A673 (cell line): ENCODE results near the gene GGA1. TPM values are rescaled to one million over a fixed set of nuclear protein-coding genes. Genes with fewer than 3 reads are reported as not detected.

ENCODE experiments used
- BruUV-seq: library from RNA; stranded (reverse); fragments of 400-500 nt; replicated peaks from 2 replicates; lab custom pipeline; 2021; lab: Mats Ljungman, UMichigan
- CTCF ChIA-PET: fragments of 300-600 bp; sonication (Branson Sonifier 250); formaldehyde crosslinking; loops from one replicate; lab custom pipeline; 2022; ENCODE audit warnings: antibody characterized with exemption; lab: Charles Lee
- POLR2A ChIA-PET: fragments of 300-600 bp; sonication (Branson Sonifier 250); formaldehyde crosslinking; loops from one replicate; lab custom pipeline; 2022; ENCODE audit warnings: antibody characterized with exemption; ENCODE audit not compliant: low non-redundant PET; lab: Charles Lee
- DNase-seq: peaks from one replicate; pipeline ENCODE4 v3.0.0-alpha.2; 2015; ENCODE audit warnings: low spot score
- H3K27ac ChIP-seq: fragments of 200-600 bp; sonication (generic); 2 replicates; pipeline ENCODE4 v1.5.1; 2016; ENCODE audit warnings: mixed run types, low read depth, mild to moderate bottlenecking, mixed read lengths, antibody characterized with exemption, low read length; ENCODE audit not compliant: poor library complexity, severe bottlenecking
- H3K27me3 ChIP-seq: fragments of 200-600 bp; sonication (generic); replicated peaks from 2 replicates; pipeline ENCODE4 v1.6.1; 2017; ENCODE audit warnings: mixed run types, low read depth, mild to moderate bottlenecking, mixed read lengths, antibody characterized with exemption, low read length; ENCODE audit not compliant: insufficient read depth, poor library complexity
- H3K36me3 ChIP-seq: fragments of 200-600 bp; sonication (generic); 2 replicates; pipeline ENCODE4 v1.6.1; 2016; ENCODE audit warnings: mixed run types, mild to moderate bottlenecking, mixed read lengths, antibody characterized with exemption, low read length; ENCODE audit not compliant: insufficient read depth, poor library complexity, severe bottlenecking
- H3K4me1 ChIP-seq: fragments of 200-600 bp; sonication (generic); 2 replicates; pipeline ENCODE4 v1.6.1; 2017; ENCODE audit warnings: mixed run types, mild to moderate bottlenecking, mixed read lengths, antibody characterized with exemption, low read length; ENCODE audit not compliant: insufficient read depth, poor library complexity, severe bottlenecking
- H3K4me3 ChIP-seq: fragments of 200-600 bp; sonication (generic); 2 replicates; pipeline ENCODE4 v1.5.1; 2016; ENCODE audit warnings: low read depth, mixed run types, mild to moderate bottlenecking, mixed read lengths, low read length; ENCODE audit not compliant: poor library complexity, severe bottlenecking
- H3K9me3 ChIP-seq: fragments of 200-600 bp; sonication (generic); 2 replicates; pipeline ENCODE4 v1.6.1; 2016; ENCODE audit warnings: mixed run types, low read depth, mild to moderate bottlenecking, mixed read lengths, antibody characterized with exemption, low read length; ENCODE audit not compliant: poor library complexity, severe bottlenecking
- CTCF ChIP-seq: fragments of 300-800, 200-600 bp; sonication (generic); conservative IDR thresholded peaks from 2 replicates; pipeline ENCODE4 v1.5.1; 2017; ENCODE audit warnings: low read depth, mild to moderate bottlenecking, antibody characterized with exemption, low read length, moderate library complexity, mixed read lengths
- EZH2 ChIP-seq: fragments of 200-600 bp; sonication (generic); IDR thresholded peaks from 2 replicates; pipeline ENCODE4 v1.6.1; 2017; ENCODE audit warnings: borderline replicate concordance, low read depth, mild to moderate bottlenecking, mixed read lengths, antibody characterized with exemption, low read length; ENCODE audit not compliant: poor library complexity, severe bottlenecking
- intact Hi-C: fragments of 100-400 bp; cut with micrococcal nuclease; formaldehyde crosslinking; loops from one replicate; pipeline ENCODE4 v1.10.0; 2022; ENCODE audit not compliant: unreplicated experiment
- total RNA-seq: library from RNA; stranded (reverse); gene quantifications from 2 replicates; pipeline ENCODE4 v1.2.3, GENCODE V29; 2021

GGA1 gene
- total RNA-seq, 1 experiment from 2014 or later: 74.6 TPM

DNA sequence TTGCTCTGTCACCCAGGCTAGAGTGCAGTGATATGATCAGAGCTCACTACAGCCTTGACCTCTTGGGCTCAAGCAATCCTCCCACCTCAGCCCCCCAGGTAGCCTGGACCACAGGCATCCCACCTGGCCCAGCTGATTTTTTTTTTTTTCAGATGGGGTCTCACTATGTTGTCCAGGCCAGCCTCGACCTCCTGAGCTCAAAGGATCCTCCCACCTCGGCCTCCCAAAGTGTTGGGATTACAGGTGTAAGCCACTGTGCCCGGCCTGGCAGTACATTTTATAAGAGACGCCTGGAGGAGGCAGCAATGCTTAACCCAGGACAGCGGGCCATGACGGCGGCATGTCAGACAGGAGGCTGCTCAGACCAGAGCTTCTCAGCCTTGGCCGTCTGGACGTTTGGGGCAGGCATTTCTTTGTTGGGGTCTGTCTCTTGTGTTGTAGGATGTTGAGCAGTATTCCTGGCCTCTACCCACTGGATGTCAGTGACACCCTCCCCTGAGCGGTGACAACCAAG is 33.1 kb upstream of the GGA1 start:
- BruUV-seq: no TSS peak
- DNase-seq: no peak

DNA sequence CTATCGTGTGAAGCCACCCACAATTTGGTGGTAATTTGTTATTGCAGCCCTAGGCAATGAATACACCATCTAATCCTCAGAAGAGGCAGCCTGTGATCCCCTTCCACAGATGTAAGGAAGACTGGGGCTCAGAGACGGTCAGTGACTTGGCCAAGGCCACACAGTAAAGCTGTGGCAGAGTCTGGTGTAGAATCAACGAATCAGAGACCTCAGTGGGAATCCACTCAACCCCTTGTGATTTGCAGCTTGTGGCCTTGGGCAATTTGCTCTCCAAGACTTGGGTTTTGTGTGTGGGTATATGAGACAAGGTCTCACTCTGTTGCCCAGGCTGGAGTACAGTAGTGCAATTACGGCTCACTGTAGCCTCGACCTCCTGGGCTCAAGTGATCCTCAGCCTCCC is 30.6 kb upstream of the GGA1 start:
- ChIA-PET CTCF (interaction anchor here (1.0 kb wide), 1 partner anchor 11 kb away, joined by 3 read pairs; no protein-coding TSS in a partner anchor), POLR2A (no interaction called here)
- Histone ChIP-seq H3K27ac (no peak overlapping the region), H3K9me3 (no peaks in the 10 kb centered on the region), H3K36me3 (no peaks in the 10 kb centered on the region), H3K4me3 (no peak overlapping the region), H3K27me3 (no peaks in the 10 kb centered on the region), H3K4me1 (no peaks in the 10 kb centered on the region)
- intact Hi-C loops: no loop called here
- TF ChIP-seq EZH2 (no peak), CTCF (no peak)
- no TSS peak for BruUV-seq
- no peak for DNase-seq

More for the DNA sequence above, 33.1 kb upstream of the GGA1 start:
- TF ChIP-seq CTCF: no peak
- no peak for TF ChIP-seq EZH2
- ChIA-PET POLR2A (no interaction called here), CTCF (interaction anchor here (0.9 kb wide), 1 partner anchor 17 kb away, joined by 7 read pairs; no protein-coding TSS in a partner anchor)
- intact Hi-C loops: no loop called here
- no peak overlapping the region for H3K27ac ChIP-seq
- no peaks in the 10 kb centered on the region for H3K9me3 ChIP-seq
- H3K4me1 ChIP-seq: no peaks in the 10 kb centered on the region
- no peaks in the 10 kb centered on the region for H3K27me3 ChIP-seq
- no peaks in the 10 kb centered on the region for H3K36me3 ChIP-seq
- H3K4me3 ChIP-seq: no peak overlapping the region

DNA sequence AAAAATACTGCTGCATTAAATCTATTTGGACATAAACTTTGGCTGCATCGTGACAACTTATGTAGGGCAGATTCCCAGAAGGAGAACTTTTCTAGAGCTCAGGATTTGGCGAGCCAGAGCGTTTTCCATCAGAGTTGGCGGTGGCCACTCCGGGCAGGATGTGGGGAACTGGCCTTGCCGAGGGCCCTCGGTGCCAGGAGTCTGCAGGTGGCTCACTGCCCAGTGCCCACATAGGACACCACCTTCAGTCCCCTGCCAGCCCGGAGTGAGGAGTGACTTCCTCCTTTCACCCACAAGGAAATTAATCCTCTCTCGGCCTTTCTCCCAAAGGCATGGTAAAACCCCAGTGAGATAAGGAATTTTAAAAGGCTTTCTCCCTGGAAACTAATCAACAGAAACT is 27.1 kb upstream of the GGA1 start:
- intact Hi-C loops: no loop called here
- Histone ChIP-seq H3K27me3 (no peaks in the 10 kb centered on the region), H3K36me3 (no peaks in the 10 kb centered on the region), H3K4me3 (no peak overlapping the region), H3K27ac (no peak overlapping the region), H3K4me1 (no peaks in the 10 kb centered on the region), H3K9me3 (no peaks in the 10 kb centered on the region)
- CTCF ChIA-PET: no interaction called here
- DNase-seq: no peak
- TF ChIP-seq EZH2 (no peak), CTCF (no peak)
- POLR2A ChIA-PET: no interaction called here
- no TSS peak for BruUV-seq
